Muscle layer of colon (tissue), 2 donors: ENCODE data around the gene MSRB3.
"Not testable (repeated sequence)": the region's sequence is repeated elsewhere in the genome, so short reads cannot be mapped to it uniquely, and the experiment has no call there.

Source experiments
- H3K27ac ChIP-seq: one replicate; pipeline ENCODE4 v1.7.0; 2013; ENCODE audit warnings: low read depth, mild to moderate bottlenecking, low read length, moderate library complexity
- H3K27me3 ChIP-seq, 2 donors: one replicate each; pipeline ENCODE4 v1.7.0; 2013; ENCODE audit warnings: low read length in 2 of 2, mild to moderate bottlenecking in 2 of 2; ENCODE audit not compliant: insufficient read depth in 2 of 2, control insufficient read depth in 1 of 2
- H3K36me3 ChIP-seq: one replicate; pipeline ENCODE4 v1.7.0; 2013; ENCODE audit warnings: mild to moderate bottlenecking, low read length; ENCODE audit not compliant: insufficient read depth
- H3K4me1 ChIP-seq: one replicate; pipeline ENCODE4 v1.7.0; 2013; ENCODE audit warnings: mild to moderate bottlenecking, low read length; ENCODE audit not compliant: insufficient read depth
- H3K4me3 ChIP-seq, 2 donors: one replicate each; pipeline ENCODE4 v1.7.0; 2013; ENCODE audit warnings: low read length in 2 of 2, low read depth in 1 of 2, mild to moderate bottlenecking in 1 of 2, moderate library complexity in 1 of 2
- H3K9ac ChIP-seq: one replicate; pipeline ENCODE4 v1.7.0; 2013; ENCODE audit warnings: low read length
- H3K9me3 ChIP-seq: one replicate; pipeline ENCODE4 v1.7.0; 2013; ENCODE audit warnings: mild to moderate bottlenecking, low read length
- donor health status: abdominal sarcoma.
- donor health status: Adenocarcinoma of cecum.

The MSRB3 gene

DNA sequence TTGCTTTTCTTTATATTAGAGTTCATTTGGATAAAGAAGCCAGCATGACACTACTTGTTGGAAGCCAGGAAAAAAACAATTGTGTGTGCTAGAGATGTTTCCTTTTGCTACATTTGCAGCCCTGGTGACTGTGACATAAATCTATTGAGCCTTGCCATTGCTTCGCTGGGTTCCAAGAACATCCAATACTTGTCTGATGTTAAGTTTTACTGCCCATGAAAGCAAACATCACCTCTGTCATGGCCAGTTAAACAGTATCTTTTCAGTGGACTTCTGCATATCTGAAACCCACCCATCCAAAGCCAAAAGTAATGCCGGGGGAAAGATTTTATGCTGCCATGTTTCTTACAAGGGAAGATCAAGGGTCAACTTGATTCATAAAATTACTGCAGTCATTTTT lies 184.0 kb downstream of the MSRB3 start:
- no peaks in the 10 kb centered on the region for H3K27me3 ChIP-seq
- H3K36me3 ChIP-seq, result peaks cover 16% of the 10 kb centered on the region
- H3K27ac ChIP-seq, result no peak overlapping the region
- H3K4me3 ChIP-seq, result no peak overlapping the region
- no peaks in the 10 kb centered on the region for H3K9me3 ChIP-seq
- H3K4me1 ChIP-seq, result peaks cover 7% of the 10 kb centered on the region
- H3K9ac ChIP-seq, result no peak overlapping the region

DNA sequence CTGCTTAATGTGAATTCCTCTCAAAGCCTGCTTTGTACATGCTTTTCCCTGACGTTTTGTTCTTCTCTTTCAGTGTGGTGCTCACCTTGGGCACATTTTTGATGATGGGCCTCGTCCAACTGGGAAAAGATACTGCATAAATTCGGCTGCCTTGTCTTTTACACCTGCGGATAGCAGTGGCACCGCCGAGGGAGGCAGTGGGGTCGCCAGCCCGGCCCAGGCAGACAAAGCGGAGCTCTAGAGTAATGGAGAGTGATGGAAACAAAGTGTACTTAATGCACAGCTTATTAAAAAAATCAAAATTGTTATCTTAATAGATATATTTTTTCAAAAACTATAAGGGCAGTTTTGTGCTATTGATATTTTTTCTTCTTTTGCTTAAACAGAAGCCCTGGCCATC lies 184.6 kb downstream of the MSRB3 start:
- Histone ChIP-seq H3K27me3 (no peaks in the 10 kb centered on the region), H3K36me3 (peaks cover 16% of the 10 kb centered on the region), H3K9me3 (no peaks in the 10 kb centered on the region), H3K4me3 (no peak overlapping the region), H3K4me1 (peaks cover 7% of the 10 kb centered on the region), H3K27ac (no peak overlapping the region), H3K9ac (no peak overlapping the region)

DNA sequence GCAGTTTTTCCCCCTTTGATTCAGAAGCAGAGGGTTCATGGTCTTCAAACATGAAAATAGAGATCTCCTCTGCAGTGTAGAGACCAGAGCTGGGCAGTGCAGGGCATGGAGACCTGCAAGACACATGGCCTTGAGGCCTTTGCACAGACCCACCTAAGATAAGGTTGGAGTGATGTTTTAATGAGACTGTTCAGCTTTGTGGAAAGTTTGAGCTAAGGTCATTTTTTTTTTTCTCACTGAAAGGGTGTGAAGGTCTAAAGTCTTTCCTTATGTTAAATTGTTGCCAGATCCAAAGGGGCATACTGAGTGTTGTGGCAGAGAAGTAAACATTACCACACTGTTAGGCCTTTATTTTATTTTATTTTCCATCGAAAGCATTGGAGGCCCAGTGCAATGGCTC lies 185.1 kb downstream of the MSRB3 start:
- Histone ChIP-seq H3K36me3 (peaks cover 15% of the 10 kb centered on the region), H3K9me3 (no peaks in the 10 kb centered on the region)

DNA sequence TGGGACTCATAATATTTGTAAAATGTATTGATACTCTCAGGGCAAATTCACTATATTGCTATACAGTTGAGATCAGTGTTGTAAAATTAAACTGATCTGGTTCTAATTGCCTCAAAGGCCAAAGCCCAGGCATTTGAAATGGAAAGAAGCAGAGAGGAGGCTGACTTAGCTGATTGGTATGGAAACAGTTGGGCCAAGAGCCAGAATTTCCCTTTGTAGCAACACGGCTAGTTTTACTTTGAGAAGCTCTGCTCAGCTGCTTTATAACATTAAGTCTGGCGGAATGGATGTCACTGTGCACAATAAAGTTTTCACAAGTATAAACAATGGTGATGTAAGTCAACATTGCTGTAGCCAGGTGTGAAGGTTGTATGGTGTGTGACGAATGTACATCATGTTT lies 186.4 kb downstream of the MSRB3 start:
- H3K36me3 ChIP-seq, result peaks cover 9% of the 10 kb centered on the region
- H3K27me3 ChIP-seq, result no peaks in the 10 kb centered on the region
- H3K27ac ChIP-seq, result no peak overlapping the region
- no peaks in the 10 kb centered on the region for H3K9me3 ChIP-seq
- H3K4me3 ChIP-seq, result no peak overlapping the region
- peaks cover 7% of the 10 kb centered on the region for H3K4me1 ChIP-seq
- H3K9ac ChIP-seq, result no peak overlapping the region

More for the DNA sequence above, 185.1 kb downstream of the MSRB3 start:
- H3K27ac ChIP-seq, result no peak overlapping the region
- H3K27me3 ChIP-seq, result no peaks in the 10 kb centered on the region
- no peak overlapping the region for H3K4me3 ChIP-seq
- peaks cover 7% of the 10 kb centered on the region for H3K4me1 ChIP-seq
- no peak overlapping the region for H3K9ac ChIP-seq

DNA sequence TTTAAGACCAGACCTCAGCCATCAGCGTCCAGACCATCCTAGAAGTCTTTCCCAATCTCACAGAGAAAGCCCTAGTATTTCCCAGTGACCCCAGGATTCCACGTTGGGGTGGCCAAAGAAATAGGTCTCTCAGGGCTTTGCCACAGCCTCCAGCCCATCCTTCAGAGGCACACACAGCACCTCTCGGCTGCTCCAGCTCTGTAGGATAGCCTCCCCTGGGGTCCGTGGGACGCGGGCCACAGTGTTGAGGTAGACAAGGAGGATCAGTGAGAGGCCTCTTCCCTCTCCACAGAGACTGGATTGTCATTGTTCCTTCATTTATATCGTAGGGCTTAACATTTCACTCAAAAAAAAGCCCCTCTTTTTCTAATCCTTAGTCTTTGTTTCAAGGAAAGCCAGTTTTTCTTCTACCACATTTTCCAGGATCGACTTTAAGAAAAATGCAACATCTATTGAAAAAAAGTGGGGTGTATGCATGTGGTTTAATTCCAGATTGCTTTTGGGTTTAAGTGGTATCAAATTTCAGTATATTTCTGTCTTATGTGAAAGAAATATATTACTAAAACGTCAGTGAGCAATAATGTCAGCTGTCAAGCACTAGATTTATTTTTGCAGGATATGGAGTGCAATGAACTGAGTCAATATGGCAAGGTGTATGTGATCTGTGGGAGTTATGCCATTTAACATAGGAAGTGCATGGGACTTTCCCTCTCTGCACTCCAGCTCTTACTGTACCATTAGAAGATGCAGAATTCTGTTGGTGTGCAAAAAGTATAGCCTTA lies 187.5 kb downstream of the MSRB3 start:
- Histone ChIP-seq H3K27me3 (no peaks in the 10 kb centered on the region), H3K4me1 (peaks cover 7% of the 10 kb centered on the region), H3K9ac (no peak overlapping the region), H3K4me3 (no peak overlapping the region), H3K9me3 (no peaks in the 10 kb centered on the region), H3K36me3 (peaks cover 9% of the 10 kb centered on the region), H3K27ac (no peak overlapping the region)

DNA sequence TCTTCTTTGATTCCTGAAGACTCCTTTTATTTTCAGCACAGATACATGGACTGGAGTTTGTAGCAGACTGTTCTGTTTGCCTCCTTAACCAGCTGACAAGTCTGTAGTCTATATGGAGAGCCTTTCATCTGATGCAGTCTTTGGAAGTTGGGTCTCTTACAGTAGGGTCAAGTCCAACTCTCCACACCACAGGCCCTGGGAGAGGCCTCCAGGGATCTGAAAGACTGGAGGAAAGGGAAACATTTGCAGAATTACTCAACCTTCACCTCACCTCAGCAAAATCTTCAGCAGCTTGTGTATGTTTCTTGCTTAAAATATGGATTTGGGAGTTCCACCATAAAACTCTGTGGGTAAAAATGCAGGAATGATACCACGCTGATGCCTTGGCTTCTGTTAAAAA lies 188.4 kb downstream of the MSRB3 start:
- Histone ChIP-seq H3K4me3 (no peak overlapping the region), H3K27me3 (no peaks in the 10 kb centered on the region), H3K9ac (no peak overlapping the region), H3K9me3 (no peaks in the 10 kb centered on the region), H3K36me3 (peaks cover 9% of the 10 kb centered on the region), H3K4me1 (peaks cover 7% of the 10 kb centered on the region), H3K27ac (no peak overlapping the region)

DNA sequence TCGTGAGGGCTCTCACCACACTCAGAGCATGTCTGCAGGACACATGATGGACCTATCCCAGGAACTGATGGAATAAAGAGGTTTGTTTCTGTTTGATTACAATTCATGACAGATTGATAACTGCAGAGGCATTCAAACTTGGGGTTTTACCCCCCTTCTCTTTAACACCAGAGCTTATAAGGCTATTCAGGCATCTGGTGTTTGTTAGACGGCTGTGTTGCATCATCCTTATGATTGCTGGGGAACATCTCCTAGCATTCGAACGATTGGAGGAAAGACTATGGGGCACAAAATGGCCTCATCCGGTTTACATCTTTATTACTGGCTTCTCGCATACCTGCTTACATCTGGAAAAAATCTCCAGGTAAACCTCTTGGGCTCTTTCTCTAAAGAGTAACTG lies 191.8 kb downstream of the MSRB3 start:
- no peaks in the 10 kb centered on the region for H3K9me3 ChIP-seq
- H3K36me3 ChIP-seq, result no peaks in the 10 kb centered on the region
- H3K27me3 ChIP-seq, result no peaks in the 10 kb centered on the region
- no peak overlapping the region for H3K27ac ChIP-seq
- no peaks in the 10 kb centered on the region for H3K4me1 ChIP-seq
- no peak overlapping the region for H3K4me3 ChIP-seq
- H3K9ac ChIP-seq, result no peak overlapping the region

DNA sequence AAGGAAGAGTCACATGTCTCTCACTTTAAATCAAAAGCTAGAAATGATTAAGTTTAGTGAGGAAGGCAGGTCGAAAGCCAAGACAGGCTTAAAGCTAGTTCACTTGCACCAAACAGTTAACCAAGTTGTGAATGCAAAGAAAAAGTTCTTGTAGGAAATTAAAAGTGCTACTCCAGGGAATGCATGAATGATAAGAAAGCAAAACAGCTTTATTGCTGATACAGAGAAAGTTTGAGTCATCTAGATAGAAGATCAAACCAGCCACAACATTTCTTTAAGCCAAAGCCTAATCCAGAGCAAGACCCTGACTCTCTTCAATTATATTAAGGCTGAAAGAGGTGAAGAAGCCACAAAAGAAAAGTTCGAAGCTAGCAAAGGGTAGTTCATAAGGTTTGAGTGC lies 193.6 kb downstream of the MSRB3 start:
- Histone ChIP-seq H3K9me3 (no peaks in the 10 kb centered on the region), H3K27me3 (no peaks in the 10 kb centered on the region), H3K36me3 (no peaks in the 10 kb centered on the region), H3K4me3 (no peak overlapping the region), H3K9ac (no peak overlapping the region), H3K27ac (no peak overlapping the region), H3K4me1 (no peaks in the 10 kb centered on the region)

DNA sequence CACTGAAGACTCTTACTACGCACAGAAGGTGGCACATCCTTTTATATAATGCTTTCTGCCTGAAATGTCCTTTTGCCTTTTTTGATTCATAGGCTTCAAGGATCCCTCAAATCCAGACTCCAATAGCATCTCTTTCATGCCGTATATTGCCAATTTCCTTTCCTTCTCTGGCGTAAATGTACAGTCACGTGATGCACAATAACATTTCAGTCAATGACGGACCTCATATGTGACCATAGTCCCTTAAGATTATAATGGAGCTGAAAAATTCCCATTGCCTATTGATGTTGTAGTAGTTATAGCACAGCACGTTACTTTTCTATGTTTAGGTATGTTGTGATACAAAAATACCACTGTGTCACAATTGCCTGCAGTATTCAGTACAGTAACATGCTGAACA lies 196.3 kb downstream of the MSRB3 start:
- Histone ChIP-seq H3K27ac (no peak overlapping the region), H3K27me3 (no peaks in the 10 kb centered on the region), H3K4me1 (no peaks in the 10 kb centered on the region), H3K4me3 (no peak overlapping the region), H3K36me3 (no peaks in the 10 kb centered on the region), H3K9me3 (no peaks in the 10 kb centered on the region), H3K9ac (no peak overlapping the region)

DNA sequence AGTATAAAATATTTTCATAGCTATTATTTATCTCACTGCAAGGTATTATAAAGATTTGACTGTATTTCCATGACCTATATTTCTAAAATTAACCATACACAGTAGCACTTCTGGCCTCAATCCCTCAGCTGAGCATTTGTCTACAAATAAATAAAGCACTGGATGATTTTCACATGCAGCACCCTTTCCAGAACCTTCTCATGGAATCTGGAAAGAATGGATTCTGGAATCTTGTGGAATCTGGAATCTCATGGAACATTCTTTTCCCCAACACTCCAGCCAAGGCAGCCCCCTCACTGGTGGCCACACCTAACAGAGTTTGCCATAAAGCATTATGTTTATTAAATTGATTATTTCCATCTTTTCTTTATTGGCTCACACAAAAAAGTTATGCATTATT lies 199.2 kb downstream of the MSRB3 start:
- Histone ChIP-seq H3K27me3 (no peaks in the 10 kb centered on the region), H3K36me3 (no peaks in the 10 kb centered on the region), H3K9me3 (no peaks in the 10 kb centered on the region), H3K4me1 (no peaks in the 10 kb centered on the region), H3K9ac (no peak overlapping the region), H3K4me3 (no peak overlapping the region), H3K27ac (no peak overlapping the region)

DNA sequence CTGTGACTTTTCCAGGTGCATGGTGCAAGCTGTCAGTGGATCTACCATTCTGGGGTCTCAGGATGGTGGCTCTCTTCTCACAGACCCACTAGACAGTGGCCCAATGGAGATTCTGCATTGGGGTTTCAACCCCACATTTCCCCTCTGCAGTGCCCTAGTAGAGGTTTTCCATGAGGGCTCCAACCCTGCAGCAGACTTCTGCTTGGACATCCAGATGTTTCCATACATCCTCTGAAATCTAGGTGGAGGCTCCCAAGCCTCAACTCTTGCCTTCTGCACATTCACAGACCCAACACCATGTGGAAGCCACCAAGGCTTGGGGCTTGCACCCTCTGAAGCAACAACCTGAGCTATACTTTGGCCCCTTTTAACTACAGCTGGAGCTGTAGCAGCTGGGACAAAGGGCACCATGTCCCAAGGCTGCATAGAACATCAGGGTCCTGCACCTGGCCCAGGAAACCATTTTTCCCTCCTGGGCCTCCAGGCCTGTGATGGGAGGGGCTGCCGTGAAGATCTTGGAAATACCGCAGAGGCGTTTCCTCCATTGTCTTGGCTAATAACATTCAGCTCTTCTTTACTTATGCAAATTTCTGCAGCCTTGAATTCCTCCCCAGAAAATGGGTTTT lies 205.5 kb downstream of the MSRB3 start:
- not testable (repeated sequence) for H3K4me3 ChIP-seq, H3K9me3 ChIP-seq, H3K4me1 ChIP-seq, H3K36me3 ChIP-seq, H3K27me3 ChIP-seq, H3K9ac ChIP-seq, H3K27ac ChIP-seq

DNA sequence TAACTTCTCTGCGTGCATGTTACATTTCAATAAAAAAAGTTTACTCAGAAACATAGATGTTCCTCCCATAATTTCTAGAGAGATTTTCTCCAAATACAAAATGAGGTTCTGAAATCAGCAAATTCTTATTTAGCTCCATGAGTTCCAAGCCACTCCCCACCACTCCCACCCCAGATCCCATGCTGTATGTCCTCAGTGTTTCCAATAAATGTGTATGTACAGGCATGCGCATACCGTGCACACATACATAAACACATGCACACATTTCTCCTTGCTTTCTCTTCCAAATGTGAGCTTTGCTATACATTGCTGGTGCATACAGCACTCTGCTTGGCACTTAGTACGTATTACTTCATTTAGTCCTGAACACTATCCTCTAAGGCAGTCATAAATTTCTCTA lies 209.7 kb downstream of the MSRB3 start:
- H3K4me1 ChIP-seq, result no peaks in the 10 kb centered on the region
- H3K36me3 ChIP-seq, result no peaks in the 10 kb centered on the region
- H3K4me3 ChIP-seq, result no peak overlapping the region
- H3K27ac ChIP-seq, result no peak overlapping the region
- H3K27me3 ChIP-seq, result no peaks in the 10 kb centered on the region
- no peaks in the 10 kb centered on the region for H3K9me3 ChIP-seq
- no peak overlapping the region for H3K9ac ChIP-seq
